PFSK-1 (cell line): ENCODE results near the gene MED15.

Experiments
- FOXP2 ChIP-seq: optimal IDR thresholded peaks from 2 replicates; pipeline ENCODE3; 2011; ENCODE audit warnings: borderline replicate concordance, control low read depth, inconsistent platforms; ENCODE audit not compliant: insufficient read depth; ENCODE audit errors: extremely low read length, extremely low read depth
- POLR2AphosphoS5 ChIP-seq: IDR thresholded peaks from 2 replicates; pipeline ENCODE4 v1.6.1; 2012; ENCODE audit warnings: low read depth, mild to moderate bottlenecking, control low read depth, low read length, moderate library complexity
- SIN3A ChIP-seq: IDR thresholded peaks from 2 replicates; pipeline ENCODE4 v1.6.1; 2012; ENCODE audit warnings: mild to moderate bottlenecking, low read length, moderate library complexity, borderline replicate concordance; ENCODE audit not compliant: insufficient read depth
- TAF1 ChIP-seq: IDR thresholded peaks from 2 replicates; pipeline ENCODE4 v1.6.1; 2012; ENCODE audit warnings: low read length, control low read depth, borderline replicate concordance; ENCODE audit not compliant: insufficient read depth
- TF ChIP-seq, protein P1 (sequence below), 2 experiments: IDR thresholded peaks; 2 replicates each; pipeline versions ENCODE4 v1.6.1 to v1.8.0; 2011 to 2012; ENCODE audit warnings: low read depth in 2 of 2, low read length in 2 of 2, control low read depth in 1 of 2, inconsistent platforms in 1 of 2, mild to moderate bottlenecking in 1 of 2, moderate library complexity in 1 of 2; ENCODE audit not compliant: insufficient read depth in 1 of 2

Gene MED15

DNA sequence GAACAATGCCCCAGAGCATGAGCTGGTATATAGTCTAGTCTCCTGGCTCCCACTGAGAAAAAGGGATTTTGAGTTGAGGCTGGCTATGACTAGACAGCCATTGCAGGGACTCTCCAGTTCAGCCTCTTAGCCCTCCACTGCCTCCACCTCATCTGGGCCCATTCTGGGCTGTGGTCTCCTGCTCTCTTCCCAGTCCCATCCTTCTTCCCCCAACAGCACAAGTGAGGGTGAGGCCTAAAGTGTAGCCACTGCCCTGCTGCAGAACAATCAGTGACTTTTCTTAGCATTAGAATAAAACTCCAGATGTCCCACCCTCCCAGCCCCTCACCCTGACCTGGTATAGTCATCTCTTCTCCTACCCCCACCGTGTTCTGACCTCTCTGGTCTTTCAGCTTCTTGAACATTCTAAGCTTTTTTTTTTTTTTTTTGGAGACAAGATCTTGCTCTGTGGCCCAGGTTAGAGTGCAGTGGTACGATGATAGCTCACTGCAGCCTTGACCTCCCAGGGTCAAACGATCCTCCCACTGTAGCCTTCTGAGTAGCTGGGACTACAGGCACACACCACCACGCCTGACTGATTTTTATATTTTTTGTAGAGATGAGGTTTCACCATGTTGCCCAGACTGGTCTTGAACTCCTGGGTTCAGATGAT, 4.3 kb downstream of the MED15 start:
- TF ChIP-seq, protein P1, sequence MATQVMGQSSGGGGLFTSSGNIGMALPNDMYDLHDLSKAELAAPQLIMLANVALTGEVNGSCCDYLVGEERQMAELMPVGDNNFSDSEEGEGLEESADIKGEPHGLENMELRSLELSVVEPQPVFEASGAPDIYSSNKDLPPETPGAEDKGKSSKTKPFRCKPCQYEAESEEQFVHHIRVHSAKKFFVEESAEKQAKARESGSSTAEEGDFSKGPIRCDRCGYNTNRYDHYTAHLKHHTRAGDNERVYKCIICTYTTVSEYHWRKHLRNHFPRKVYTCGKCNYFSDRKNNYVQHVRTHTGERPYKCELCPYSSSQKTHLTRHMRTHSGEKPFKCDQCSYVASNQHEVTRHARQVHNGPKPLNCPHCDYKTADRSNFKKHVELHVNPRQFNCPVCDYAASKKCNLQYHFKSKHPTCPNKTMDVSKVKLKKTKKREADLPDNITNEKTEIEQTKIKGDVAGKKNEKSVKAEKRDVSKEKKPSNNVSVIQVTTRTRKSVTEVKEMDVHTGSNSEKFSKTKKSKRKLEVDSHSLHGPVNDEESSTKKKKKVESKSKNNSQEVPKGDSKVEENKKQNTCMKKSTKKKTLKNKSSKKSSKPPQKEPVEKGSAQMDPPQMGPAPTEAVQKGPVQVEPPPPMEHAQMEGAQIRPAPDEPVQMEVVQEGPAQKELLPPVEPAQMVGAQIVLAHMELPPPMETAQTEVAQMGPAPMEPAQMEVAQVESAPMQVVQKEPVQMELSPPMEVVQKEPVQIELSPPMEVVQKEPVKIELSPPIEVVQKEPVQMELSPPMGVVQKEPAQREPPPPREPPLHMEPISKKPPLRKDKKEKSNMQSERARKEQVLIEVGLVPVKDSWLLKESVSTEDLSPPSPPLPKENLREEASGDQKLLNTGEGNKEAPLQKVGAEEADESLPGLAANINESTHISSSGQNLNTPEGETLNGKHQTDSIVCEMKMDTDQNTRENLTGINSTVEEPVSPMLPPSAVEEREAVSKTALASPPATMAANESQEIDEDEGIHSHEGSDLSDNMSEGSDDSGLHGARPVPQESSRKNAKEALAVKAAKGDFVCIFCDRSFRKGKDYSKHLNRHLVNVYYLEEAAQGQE (IDR thresholded peaks at IDR 0.05; ENCODE audit: insufficient read depth in 1 of 2, low read depth in 2 of 2, low read length in 2 of 2) = no peak
- TF ChIP-seq POLR2AphosphoS5 (no peak), SIN3A (no peak), FOXP2 (no peak), TAF1 (no peak)

GRCh38 chr22:20514658-20515406, 7.4 kb downstream of the MED15 start:
- TF ChIP-seq SIN3A (no peak), POLR2AphosphoS5 (no peak), TAF1 (no peak), FOXP2 (no peak)
- TF ChIP-seq, protein P1 (IDR thresholded peaks at IDR 0.05; ENCODE audit: insufficient read depth in 1 of 2, low read depth in 2 of 2, low read length in 2 of 2) = no peak

DNA sequence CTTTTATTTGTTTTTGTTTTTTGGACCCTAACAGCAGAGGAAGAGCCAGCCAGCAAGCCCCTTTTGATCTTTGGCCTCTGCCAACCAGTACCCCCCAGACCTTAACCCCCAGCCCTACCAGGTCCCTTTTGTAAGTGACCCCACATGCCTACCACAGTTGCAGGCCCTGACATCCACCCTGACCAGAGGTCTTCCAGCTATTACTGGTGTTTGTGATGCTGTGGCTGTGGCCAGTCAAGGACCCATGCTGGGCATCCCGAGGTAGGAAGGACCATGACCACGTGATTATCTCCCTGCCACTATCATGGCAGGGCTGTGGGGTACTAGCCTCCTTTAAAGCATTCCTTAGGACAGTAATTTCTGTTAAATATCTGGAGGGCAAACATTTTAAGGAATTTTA, 9.0 kb downstream of the MED15 start:
- TF ChIP-seq FOXP2 (no peak), POLR2AphosphoS5 (no peak), TAF1 (no peak), SIN3A (no peak)
- TF ChIP-seq, protein P1 (IDR thresholded peaks at IDR 0.05; ENCODE audit: insufficient read depth in 1 of 2, low read depth in 2 of 2, low read length in 2 of 2) = no peak

DNA sequence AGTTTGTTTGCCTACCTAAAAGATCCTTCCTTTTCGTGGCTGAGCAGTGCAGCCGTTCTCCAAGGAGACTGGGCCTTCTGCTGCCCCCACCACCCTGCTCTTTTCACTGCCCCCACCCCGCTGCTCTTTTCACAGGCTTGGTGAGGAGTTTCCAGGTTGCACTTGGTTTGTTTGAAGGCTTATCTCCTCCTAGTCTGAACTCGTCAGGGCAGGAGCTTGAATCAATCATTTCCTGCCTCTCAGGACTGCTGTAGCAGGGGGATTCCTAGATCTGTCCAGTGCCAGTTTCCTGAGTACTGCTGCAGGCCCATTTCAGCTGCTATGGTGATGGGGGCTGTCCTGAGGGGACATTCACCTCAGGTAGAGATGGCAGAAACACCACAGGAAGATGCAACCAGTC, 10.0 kb downstream of the MED15 start:
- TF ChIP-seq SIN3A = no peak
- TF ChIP-seq TAF1 = no peak
- no peak for TF ChIP-seq POLR2AphosphoS5
- TF ChIP-seq FOXP2 = no peak
- TF ChIP-seq, protein P1 (IDR thresholded peaks at IDR 0.05; ENCODE audit: insufficient read depth in 1 of 2, low read depth in 2 of 2, low read length in 2 of 2) = no peak
